Fibroblast of villous mesenchyme (primary cell): ENCODE data around the gene PLK2. TPM values are rescaled to one million over a fixed set of nuclear protein-coding genes. Genes with fewer than 3 reads are reported as not detected.
A peak's percentile ranks its signal among the peaks of the same experiment; 100 is the strongest.

Source experiments
- DNase-seq: peaks from one replicate; pipeline ENCODE4 v3.0.0-alpha.2; 2010; ENCODE audit warnings: low read depth
- H3K4me3 ChIP-seq: 2 replicates; pipeline ENCODE4 v1.5.1; 2011; ENCODE audit warnings: low read depth, mild to moderate bottlenecking, low read length
- total RNA-seq: library from RNA; depleted of rRNA; stranded (reverse); fragments of >200 nt; gene quantifications from 2 replicates; pipeline ENCODE4 v1.2.3, GENCODE V29; 2012
- TF ChIP-seq, protein P1 (sequence below): IDR thresholded peaks from 2 replicates; pipeline ENCODE4 v1.5.1; 2012; ENCODE audit warnings: low read depth, mild to moderate bottlenecking, low read length; ENCODE audit not compliant: insufficient read depth

Gene PLK2
- total RNA-seq, 1 donor = 297 TPM

DNA sequence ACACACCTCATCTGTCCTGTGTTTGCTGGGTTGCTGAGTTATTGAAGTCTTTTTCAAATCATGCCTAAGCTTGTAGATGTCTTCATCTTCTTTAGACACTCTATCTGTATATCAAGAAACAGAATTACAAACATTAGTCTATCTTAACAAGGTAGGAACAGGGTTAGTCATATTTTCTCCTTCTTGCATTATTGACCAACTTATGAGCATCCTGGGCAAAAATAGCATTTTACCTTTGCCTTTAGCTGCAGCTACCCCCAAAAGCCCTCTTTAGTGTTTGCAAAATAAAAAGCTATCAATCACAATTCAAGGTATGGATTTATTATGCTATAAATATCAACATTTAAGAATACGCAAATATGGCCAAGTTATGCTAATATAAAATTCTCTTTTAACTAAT is 3.4 kb downstream of the PLK2 start:
- H3K4me3 ChIP-seq = peak overlapping the region; percentile 91
- TF ChIP-seq, protein P1, sequence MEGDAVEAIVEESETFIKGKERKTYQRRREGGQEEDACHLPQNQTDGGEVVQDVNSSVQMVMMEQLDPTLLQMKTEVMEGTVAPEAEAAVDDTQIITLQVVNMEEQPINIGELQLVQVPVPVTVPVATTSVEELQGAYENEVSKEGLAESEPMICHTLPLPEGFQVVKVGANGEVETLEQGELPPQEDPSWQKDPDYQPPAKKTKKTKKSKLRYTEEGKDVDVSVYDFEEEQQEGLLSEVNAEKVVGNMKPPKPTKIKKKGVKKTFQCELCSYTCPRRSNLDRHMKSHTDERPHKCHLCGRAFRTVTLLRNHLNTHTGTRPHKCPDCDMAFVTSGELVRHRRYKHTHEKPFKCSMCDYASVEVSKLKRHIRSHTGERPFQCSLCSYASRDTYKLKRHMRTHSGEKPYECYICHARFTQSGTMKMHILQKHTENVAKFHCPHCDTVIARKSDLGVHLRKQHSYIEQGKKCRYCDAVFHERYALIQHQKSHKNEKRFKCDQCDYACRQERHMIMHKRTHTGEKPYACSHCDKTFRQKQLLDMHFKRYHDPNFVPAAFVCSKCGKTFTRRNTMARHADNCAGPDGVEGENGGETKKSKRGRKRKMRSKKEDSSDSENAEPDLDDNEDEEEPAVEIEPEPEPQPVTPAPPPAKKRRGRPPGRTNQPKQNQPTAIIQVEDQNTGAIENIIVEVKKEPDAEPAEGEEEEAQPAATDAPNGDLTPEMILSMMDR = no peak
- no peak for DNase-seq

DNA sequence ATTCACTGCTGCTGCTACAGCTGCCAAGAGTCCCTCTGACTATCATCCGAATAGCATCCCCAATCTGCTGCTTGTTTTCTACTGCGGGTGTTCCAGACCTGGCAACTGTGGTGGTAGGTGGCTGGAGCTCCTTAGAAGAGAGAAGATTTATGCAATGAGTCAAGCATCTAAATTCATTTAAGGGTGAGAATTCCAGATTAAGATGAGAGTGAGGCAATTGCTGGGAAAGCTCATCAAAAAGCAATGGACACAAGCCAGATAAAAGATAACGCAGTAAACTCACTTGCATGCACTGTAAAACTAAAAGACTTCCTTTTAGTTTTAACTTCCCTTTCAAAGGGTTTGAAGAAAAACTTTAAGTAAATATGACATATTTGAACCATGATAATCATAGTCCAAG is 3.9 kb downstream of the PLK2 start:
- TF ChIP-seq, protein P1 = no peak
- DNase-seq = peak; percentile 22
- H3K4me3 ChIP-seq = peak overlapping the region; percentile 91

DNA sequence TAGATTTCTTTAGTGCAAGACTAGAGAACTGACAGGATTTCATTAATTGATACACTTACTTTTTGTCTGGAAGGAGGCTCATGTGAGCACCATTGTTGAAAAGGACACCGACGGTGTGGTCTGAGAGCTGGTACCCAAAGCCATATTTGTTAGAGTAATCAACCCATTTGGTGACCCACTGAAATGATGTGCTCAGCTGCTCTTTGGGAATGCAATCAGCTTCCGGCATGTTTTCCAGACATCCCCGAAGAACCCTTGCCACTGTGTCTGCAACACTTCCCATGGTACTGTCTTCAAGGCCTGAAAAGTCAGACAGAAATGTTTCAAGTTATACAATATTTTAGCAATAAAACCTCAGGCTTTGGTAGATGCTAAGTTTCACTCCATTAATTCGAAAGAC is 4.4 kb downstream of the PLK2 start:
- DNase-seq = no peak
- H3K4me3 ChIP-seq = peak overlapping the region; percentile 91
- TF ChIP-seq, protein P1 = no peak

DNA sequence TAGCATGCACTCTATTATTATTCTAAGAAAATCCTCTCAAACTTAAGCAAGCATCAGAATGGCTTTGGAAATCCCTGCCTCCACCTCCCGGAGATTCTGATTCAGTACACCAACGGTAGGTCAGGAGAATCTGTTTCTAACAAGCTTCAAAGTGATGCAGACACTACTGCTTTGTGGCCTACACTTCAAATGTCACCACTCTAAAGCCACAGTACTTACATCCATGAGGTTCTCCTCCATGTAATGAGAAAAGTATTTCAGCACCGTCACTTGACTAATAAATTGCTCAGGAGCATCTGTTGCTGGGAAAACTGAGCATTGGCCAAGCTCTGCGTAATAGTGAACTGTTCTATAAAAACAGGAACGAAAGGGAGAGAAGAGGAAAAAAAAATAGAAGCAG is 4.8 kb downstream of the PLK2 start:
- H3K4me3 ChIP-seq = peak overlapping the region; percentile 91
- TF ChIP-seq, protein P1 = no peak
- no peak for DNase-seq

DNA sequence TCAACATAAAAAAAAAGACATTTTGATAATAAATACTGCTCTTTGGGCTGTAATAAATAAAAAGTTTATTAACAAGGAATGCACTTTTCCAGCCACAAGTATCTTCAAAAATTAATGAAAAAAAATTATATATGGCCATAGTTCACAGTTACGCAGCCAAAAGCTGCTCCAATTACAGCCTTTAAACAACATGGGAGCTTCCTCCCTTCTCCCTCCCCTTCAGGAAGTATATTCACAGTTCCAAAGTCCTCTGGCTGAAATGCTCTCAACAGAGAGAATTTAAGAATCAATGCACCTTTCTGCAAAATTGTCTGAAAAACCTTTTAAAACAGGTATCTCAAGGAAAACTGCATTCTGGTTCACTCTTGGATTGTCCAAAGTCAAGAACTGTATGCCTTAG is 5.9 kb downstream of the PLK2 start:
- H3K4me3 ChIP-seq = peak overlapping the region; percentile 91
- TF ChIP-seq, protein P1 = no peak
- DNase-seq = no peak

DNA sequence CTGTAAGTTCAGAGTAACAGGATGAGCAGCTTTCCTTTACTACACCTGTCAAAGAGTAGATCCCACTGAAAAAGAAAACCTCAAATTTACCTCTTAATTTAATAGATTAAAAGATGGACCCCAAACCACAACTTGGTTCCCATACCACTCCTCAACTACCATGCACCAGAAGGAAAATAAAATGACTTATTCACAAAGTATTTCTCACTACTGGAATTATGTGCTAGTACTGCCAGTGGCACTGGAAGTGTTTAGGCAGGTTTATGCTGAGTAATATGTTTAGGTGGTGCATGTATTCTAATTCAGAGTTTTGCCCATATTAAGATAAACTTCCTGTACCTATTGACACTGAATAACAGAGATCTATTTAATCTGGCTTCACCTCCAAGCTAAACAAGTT is 6.6 kb downstream of the PLK2 start:
- no peak for DNase-seq
- H3K4me3 ChIP-seq = no peak overlapping the region
- TF ChIP-seq, protein P1 = no peak

DNA sequence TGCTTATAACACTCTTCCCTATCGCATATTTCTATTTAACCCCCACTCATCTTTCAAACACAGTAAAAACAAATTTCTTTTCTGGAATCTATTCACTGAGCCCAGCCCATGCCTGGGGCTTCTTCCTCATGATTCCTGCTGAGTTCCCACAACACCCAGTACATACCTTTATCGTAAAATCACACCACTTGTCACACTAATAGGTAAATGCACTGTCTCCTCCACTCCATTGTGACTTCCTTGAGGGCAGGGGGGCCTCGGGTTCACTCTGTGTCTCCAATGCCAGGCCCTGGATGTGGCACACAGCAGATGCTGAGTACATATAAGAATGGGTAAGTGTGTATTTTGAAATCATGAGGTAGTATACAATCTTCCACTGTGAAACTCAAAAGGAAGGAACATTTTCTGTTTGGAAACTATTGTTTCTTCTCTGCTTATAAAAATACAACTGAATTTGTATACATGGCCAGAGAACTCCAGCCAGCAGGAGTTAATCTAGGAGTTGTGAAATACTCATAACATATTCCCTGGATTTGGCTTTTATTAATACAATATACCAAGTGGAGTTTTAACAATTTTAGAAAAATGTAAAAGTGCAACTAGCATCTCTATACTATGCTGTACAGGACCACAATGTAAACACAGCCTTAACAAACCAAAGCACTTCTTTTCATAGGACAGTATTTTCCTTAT is 7.2 kb downstream of the PLK2 start:
- no peak overlapping the region for H3K4me3 ChIP-seq
- DNase-seq = peak; percentile 27
- TF ChIP-seq, protein P1 = no peak
